ENCODE measurements around the gene TCHP. TPM values are rescaled to one million over a fixed set of nuclear protein-coding genes. Genes with fewer than 3 reads are reported as not detected.

The TCHP gene
- total and polyA plus RNA-seq, 2 of the 13 experiments (the other 11 are each of a cell fraction or from before 2014, with no cell fraction given) = 6.7 to 12.2 TPM

DNA sequence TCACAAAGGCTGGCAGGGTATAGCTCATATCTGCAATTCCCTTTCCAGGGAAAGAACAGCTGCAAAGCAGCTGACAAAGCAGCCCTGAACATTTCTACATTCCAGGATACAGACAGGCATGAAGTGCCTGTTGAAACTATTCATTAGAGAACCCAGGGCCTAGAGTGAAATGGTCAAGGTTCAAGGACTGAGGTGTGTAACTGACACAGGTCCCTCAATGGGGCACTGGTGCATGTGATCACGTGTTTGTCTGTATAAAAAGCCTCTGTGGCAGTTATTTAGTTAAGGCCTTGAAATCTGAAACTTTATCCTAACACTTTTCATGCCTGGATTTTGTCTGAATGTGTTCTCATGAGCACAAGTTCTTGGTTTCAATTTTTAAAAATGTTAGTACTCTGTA lies 49.0 kb downstream of the TCHP start (continued):
- TF ChIP-seq ZNF468 (CRISPR knock-in tag; IDR thresholded peaks at IDR 0.05) (no peak), BRCA1 (CRISPR knock-in tag; IDR thresholded peaks at IDR 0.05) (no peak), SP4 (CRISPR knock-in tag; IDR thresholded peaks at IDR 0.05) (no peak), U2AF1 (optimal IDR thresholded peaks at IDR 0.05; ENCODE audit: low read depth, low read length) (no peak), ZC3H4 (CRISPR knock-in tag; IDR thresholded peaks at IDR 0.05; ENCODE audit: borderline replicate concordance) (no peak), KLF13 (CRISPR knock-in tag; IDR thresholded peaks at IDR 0.05) (no peak), TBP (CRISPR knock-in tag; IDR thresholded peaks at IDR 0.05) (no peak), ZNF747 (CRISPR knock-in tag; IDR thresholded peaks at IDR 0.05; ENCODE audit: borderline replicate concordance) (no peak), ZNF510 (CRISPR knock-in tag; IDR thresholded peaks at IDR 0.05; ENCODE audit: low read depth) (no peak), KLF15 (CRISPR knock-in tag; IDR thresholded peaks at IDR 0.05; ENCODE audit: borderline replicate concordance) (no peak), TFE3 (CRISPR knock-in tag; IDR thresholded peaks at IDR 0.05) (peak; percentile 93), HNRNPLL (IDR thresholded peaks at IDR 0.05; ENCODE audit: low read depth, low read length, poor library complexity, severe bottlenecking) (no peak), ZFAT (CRISPR knock-in tag; conservative IDR thresholded peaks at IDR 0.05) (no peak), ZBTB7A (CRISPR knock-in tag; IDR thresholded peaks at IDR 0.05) (no peak), EHMT2 (IDR thresholded peaks at IDR 0.05; ENCODE audit: borderline replicate concordance, low read depth, low read length) (no peak; the same call in 1 of the 2 replicates), SP1 (IDR thresholded peaks at IDR 0.05) (no peak), SP1 (CRISPR knock-in tag; IDR thresholded peaks at IDR 0.05) (no peak), ZNF256 (CRISPR knock-in tag; conservative IDR thresholded peaks at IDR 0.05) (no peak), IRF2 (CRISPR knock-in tag; IDR thresholded peaks at IDR 0.05) (peak; percentile 76; the same call in 1 of the 2 replicates), ZNF446 (CRISPR knock-in tag; IDR thresholded peaks at IDR 0.05) (no peak), LCORL (IDR thresholded peaks at IDR 0.05) (no peak), LCORL (CRISPR knock-in tag; IDR thresholded peaks at IDR 0.05) (peak; percentile 78), ZNF768 (CRISPR knock-in tag; IDR thresholded peaks at IDR 0.05) (no peak)
- TF ChIP-seq, protein P1, sequence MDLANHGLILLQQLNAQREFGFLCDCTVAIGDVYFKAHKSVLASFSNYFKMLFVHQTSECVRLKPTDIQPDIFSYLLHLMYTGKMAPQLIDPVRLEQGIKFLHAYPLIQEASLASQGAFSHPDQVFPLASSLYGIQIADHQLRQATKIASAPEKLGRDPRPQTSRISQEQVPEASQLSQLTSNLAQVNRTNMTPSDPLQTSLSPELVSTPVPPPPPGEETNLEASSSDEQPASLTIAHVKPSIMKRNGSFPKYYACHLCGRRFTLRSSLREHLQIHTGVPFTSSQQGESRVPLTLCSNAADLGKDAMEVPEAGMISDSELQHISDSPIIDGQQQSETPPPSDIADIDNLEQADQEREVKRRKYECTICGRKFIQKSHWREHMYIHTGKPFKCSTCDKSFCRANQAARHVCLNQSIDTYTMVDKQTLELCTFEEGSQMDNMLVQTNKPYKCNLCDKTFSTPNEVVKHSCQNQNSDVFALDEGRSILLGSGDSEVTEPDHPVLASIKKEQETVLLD (CRISPR knock-in tag; IDR thresholded peaks at IDR 0.05; ENCODE audit: low read depth) = no peak
- TF ChIP-seq, protein P2, sequence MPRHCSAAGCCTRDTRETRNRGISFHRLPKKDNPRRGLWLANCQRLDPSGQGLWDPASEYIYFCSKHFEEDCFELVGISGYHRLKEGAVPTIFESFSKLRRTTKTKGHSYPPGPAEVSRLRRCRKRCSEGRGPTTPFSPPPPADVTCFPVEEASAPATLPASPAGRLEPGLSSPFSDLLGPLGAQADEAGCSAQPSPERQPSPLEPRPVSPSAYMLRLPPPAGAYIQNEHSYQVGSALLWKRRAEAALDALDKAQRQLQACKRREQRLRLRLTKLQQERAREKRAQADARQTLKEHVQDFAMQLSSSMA (CRISPR knock-in tag; IDR thresholded peaks at IDR 0.05) = no peak
- TF ChIP-seq, protein P3, sequence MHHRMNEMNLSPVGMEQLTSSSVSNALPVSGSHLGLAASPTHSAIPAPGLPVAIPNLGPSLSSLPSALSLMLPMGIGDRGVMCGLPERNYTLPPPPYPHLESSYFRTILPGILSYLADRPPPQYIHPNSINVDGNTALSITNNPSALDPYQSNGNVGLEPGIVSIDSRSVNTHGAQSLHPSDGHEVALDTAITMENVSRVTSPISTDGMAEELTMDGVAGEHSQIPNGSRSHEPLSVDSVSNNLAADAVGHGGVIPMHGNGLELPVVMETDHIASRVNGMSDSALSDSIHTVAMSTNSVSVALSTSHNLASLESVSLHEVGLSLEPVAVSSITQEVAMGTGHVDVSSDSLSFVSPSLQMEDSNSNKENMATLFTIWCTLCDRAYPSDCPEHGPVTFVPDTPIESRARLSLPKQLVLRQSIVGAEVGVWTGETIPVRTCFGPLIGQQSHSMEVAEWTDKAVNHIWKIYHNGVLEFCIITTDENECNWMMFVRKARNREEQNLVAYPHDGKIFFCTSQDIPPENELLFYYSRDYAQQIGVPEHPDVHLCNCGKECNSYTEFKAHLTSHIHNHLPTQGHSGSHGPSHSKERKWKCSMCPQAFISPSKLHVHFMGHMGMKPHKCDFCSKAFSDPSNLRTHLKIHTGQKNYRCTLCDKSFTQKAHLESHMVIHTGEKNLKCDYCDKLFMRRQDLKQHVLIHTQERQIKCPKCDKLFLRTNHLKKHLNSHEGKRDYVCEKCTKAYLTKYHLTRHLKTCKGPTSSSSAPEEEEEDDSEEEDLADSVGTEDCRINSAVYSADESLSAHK (CRISPR knock-in tag; IDR thresholded peaks at IDR 0.05; ENCODE audit: borderline replicate concordance) = no peak
- TF ChIP-seq, protein P4, sequence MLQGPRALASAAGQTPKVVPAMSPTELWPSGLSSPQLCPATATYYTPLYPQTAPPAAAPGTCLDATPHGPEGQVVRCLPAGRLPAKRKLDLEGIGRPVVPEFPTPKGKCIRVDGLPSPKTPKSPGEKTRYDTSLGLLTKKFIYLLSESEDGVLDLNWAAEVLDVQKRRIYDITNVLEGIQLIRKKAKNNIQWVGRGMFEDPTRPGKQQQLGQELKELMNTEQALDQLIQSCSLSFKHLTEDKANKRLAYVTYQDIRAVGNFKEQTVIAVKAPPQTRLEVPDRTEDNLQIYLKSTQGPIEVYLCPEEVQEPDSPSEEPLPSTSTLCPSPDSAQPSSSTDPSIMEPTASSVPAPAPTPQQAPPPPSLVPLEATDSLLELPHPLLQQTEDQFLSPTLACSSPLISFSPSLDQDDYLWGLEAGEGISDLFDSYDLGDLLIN (CRISPR knock-in tag; IDR thresholded peaks at IDR 0.05; ENCODE audit: borderline replicate concordance) = no peak

Measured in HepG2 (cell line).